ENCODE measurements around the gene POLDIP2. TPM values are rescaled to one million over a fixed set of nuclear protein-coding genes. Genes with fewer than 3 reads are reported as not detected.

The POLDIP2 gene
- total RNA-seq, 3 donors from 2014 or later (not counting 1 experiment from before 2014, with no cell fraction given), result 30.8 to 37.0 (median 33.7) TPM

GRCh38 chr17:28366605-28367004, 9.3 kb upstream of the POLDIP2 start:
- Mint-ChIP-seq H3K36me3 (no peaks in the 10 kb centered on the region), H3K27ac (no peak overlapping the region), H3K9me3 (no peaks in the 10 kb centered on the region), H3K4me3 (no peak overlapping the region), H3K4me1 (peaks cover 0 to 7% of the 10 kb centered on the region in 2 donors), H3K27me3 (ENCODE audit: low read depth in 2 of 2) (no peaks in the 10 kb centered on the region)
- ATAC-seq, result no peak
- no peak for DNase-seq
- H3K4me1 ChIP-seq (ENCODE audit: control insufficient read depth, insufficient read depth, low read length), result peaks cover 6% of the 10 kb centered on the region
- 100% methylated on average over 1 of the region's 1 CpG for WGBS (ENCODE audit: insufficient coverage)
- no peak overlapping the region for H3K4me3 ChIP-seq (ENCODE audit: low read length)
- peaks cover 16% of the 10 kb centered on the region for H3K36me3 ChIP-seq (ENCODE audit: control insufficient read depth, insufficient read depth, low read length)
- no peaks in the 10 kb centered on the region for H3K9me3 ChIP-seq (ENCODE audit: control insufficient read depth, insufficient read depth, low read length)
- no peak overlapping the region for H3K27ac ChIP-seq (ENCODE audit: low read length)
- no peak for TF ChIP-seq CTCF (IDR thresholded peaks at IDR 0.05)
- intact Hi-C loops (cut with micrococcal nuclease), result no loop called here
- H3K27me3 ChIP-seq (ENCODE audit: control insufficient read depth, insufficient read depth, low read length), result no peaks in the 10 kb centered on the region

GRCh38 chr17:28365487-28365886, 8.2 kb upstream of the POLDIP2 start:
- no peaks in the 10 kb centered on the region for H3K4me1 Mint-ChIP-seq
- H3K9me3 ChIP-seq (ENCODE audit: control insufficient read depth, insufficient read depth, low read length), result no peaks in the 10 kb centered on the region
- H3K27me3 Mint-ChIP-seq (ENCODE audit: low read depth in 2 of 2), result no peaks in the 10 kb centered on the region
- ATAC-seq (no peak), DNase-seq (no peak)
- intact Hi-C loops (cut with micrococcal nuclease), result no loop called here
- no peaks in the 10 kb centered on the region for H3K36me3 Mint-ChIP-seq
- 97% methylated on average over 3 of the region's 3 CpGs for whole genome bisulfite sequencing (ENCODE audit: insufficient coverage)
- no peak overlapping the region for H3K4me3 ChIP-seq (ENCODE audit: low read length)
- H3K4me1 ChIP-seq (ENCODE audit: control insufficient read depth, insufficient read depth, low read length), result no peaks in the 10 kb centered on the region
- no peak overlapping the region for H3K4me3 Mint-ChIP-seq
- no peak for TF ChIP-seq CTCF (IDR thresholded peaks at IDR 0.05)
- no peak overlapping the region for H3K27ac Mint-ChIP-seq
- H3K9me3 Mint-ChIP-seq, result no peaks in the 10 kb centered on the region
- no peak overlapping the region for H3K27ac ChIP-seq (ENCODE audit: low read length)
- H3K36me3 ChIP-seq (ENCODE audit: control insufficient read depth, insufficient read depth, low read length), result peaks cover 27% of the 10 kb centered on the region
- no peaks in the 10 kb centered on the region for H3K27me3 ChIP-seq (ENCODE audit: control insufficient read depth, insufficient read depth, low read length)

- Histone ChIP-seq H3K27ac (ENCODE audit: low read length) (no peak within 1 kb of the TSS), H3K27me3 (ENCODE audit: control insufficient read depth, insufficient read depth, low read length) (no peaks in the 10 kb centered on the region), H3K4me3 (ENCODE audit: low read length) (no peak within 1 kb of the TSS), H3K36me3 (ENCODE audit: control insufficient read depth, insufficient read depth, low read length) (peaks cover 33% of the 10 kb centered on the region), H3K9me3 (ENCODE audit: control insufficient read depth, insufficient read depth, low read length) (no peaks in the 10 kb centered on the region), H3K4me1 (ENCODE audit: control insufficient read depth, insufficient read depth, low read length) (no peaks in the 10 kb centered on the region)
- intact Hi-C loops (cut with micrococcal nuclease), result no loop called here
- no peaks in the 10 kb centered on the region for H3K9me3 Mint-ChIP-seq
- no peak for TF ChIP-seq CTCF (IDR thresholded peaks at IDR 0.05)
- H3K4me1 Mint-ChIP-seq, result no peaks in the 10 kb centered on the region
- ATAC-seq (no peak), DNase-seq (no peak)
- 94% methylated on average over 13 of the region's 13 CpGs for WGBS (ENCODE audit: insufficient coverage)
- no peaks in the 10 kb centered on the region for H3K36me3 Mint-ChIP-seq
- H3K4me3 Mint-ChIP-seq, result no peak within 1 kb of the TSS
- H3K27me3 Mint-ChIP-seq (ENCODE audit: low read depth in 2 of 2), result no peaks in the 10 kb centered on the region
- H3K27ac Mint-ChIP-seq, result no peak within 1 kb of the TSS
Observed at GRCh38 chr17:28364665-28365363, 7.5 kb upstream of the POLDIP2 start, which contains the start of gene SEBOX. Gene SEBOX, minus strand, starts transcription at chr17:28365199. Its CDS starts 48 bp downstream, at chr17:28365151.

All from natural killer cell (primary cell).